NCI-H146 (cell line): ENCODE measurements around the gene TEX101.
"Not testable (repeated sequence)": the region's sequence is repeated elsewhere in the genome, so short reads cannot be mapped to it uniquely, and the experiment has no call there.

Experiments
- DNase-seq: peaks from one replicate; lab custom pipeline; 2025; lab: John Stamatoyannopoulos, UW

Gene TEX101

GRCh38 chr19:43414554-43414953 lies at the start of gene TEX101:
Gene TEX101, plus strand, starts transcription at chr19:43414890. Its CDS starts 1,030 bp downstream, at chr19:43415920.
- no peak for DNase-seq

- DNase-seq = not testable (repeated sequence)
These were observed 49.0 kb upstream of the TEX101 start for GRCh38 chr19:43365677-43366076.

GRCh38 chr19:43367822-43368221 lies 46.9 kb upstream of the TEX101 start:
- no peak for DNase-seq

GRCh38 chr19:43368897-43369296 lies 45.8 kb upstream of the TEX101 start:
- peak; percentile 75 for DNase-seq

- no peak for DNase-seq
These were observed 42.8 kb upstream of the TEX101 start for GRCh38 chr19:43371909-43372308.

- no peak for DNase-seq
These were observed 42.2 kb upstream of the TEX101 start for GRCh38 chr19:43372462-43372861.

- DNase-seq = not testable (repeated sequence)
These were observed 37.1 kb upstream of the TEX101 start for GRCh38 chr19:43377624-43378023.

- no peak for DNase-seq
These were observed 34.7 kb upstream of the TEX101 start for GRCh38 chr19:43380008-43380407.

GRCh38 chr19:43380771-43381386 lies 33.8 kb upstream of the TEX101 start:
- DNase-seq = peak; percentile 59

GRCh38 chr19:43382586-43383216 lies 32.0 kb upstream of the TEX101 start:
- not testable (repeated sequence) for DNase-seq

GRCh38 chr19:43383254-43383653 lies 31.4 kb upstream of the TEX101 start:
- DNase-seq = peak; percentile 85

- peak; percentile 46 for DNase-seq
These were observed 30.9 kb upstream of the TEX101 start for GRCh38 chr19:43383759-43384158.

GRCh38 chr19:43390903-43391551 lies 23.7 kb upstream of the TEX101 start:
- DNase-seq = peak; percentile 91

GRCh38 chr19:43391552-43391935 lies 23.1 kb upstream of the TEX101 start:
- DNase-seq = peak; percentile 28

- DNase-seq = not testable (repeated sequence)
These were observed 21.2 kb upstream of the TEX101 start for GRCh38 chr19:43393501-43393900.

- DNase-seq = peak; percentile 86
These were observed 19.1 kb upstream of the TEX101 start for GRCh38 chr19:43395561-43395960.

- no peak for DNase-seq
These were observed 8.4 kb upstream of the TEX101 start for GRCh38 chr19:43406297-43406696.

GRCh38 chr19:43407416-43408005 lies 7.2 kb upstream of the TEX101 start:
- no peak for DNase-seq

GRCh38 chr19:43408043-43408442 lies 6.6 kb upstream of the TEX101 start:
- DNase-seq = no peak

- no peak for DNase-seq
These were observed 5.3 kb upstream of the TEX101 start for GRCh38 chr19:43409415-43409814.

GRCh38 chr19:43412441-43412840 lies 2.2 kb upstream of the TEX101 start:
- no peak for DNase-seq

- no peak for DNase-seq
These were observed 2.4 kb downstream of the TEX101 start for GRCh38 chr19:43416951-43417623.
